ENCODE measurements around the gene USP6NL.

The USP6NL gene

DNA sequence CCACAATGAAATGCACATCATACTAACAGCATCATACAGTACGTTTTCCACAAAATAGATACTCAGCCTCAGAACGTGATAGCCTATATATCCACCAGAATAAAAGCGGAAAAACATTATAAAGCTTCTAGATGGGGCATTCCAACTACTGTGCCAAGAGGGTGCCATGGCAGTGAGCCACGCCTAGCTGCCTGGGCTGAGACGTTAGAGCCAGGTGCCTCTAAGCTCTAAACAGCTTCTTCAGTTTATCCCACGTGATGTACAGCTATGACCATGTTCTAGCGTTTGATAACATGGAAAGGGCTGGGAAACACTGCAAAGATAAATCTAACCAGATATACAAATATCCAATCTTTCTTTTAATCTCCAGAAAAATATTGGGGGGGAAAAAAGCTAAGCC is 17.8 kb downstream of the USP6NL start:
- no peak for DNase-seq (ENCODE audit: low read depth in 2 of 2)

DNA sequence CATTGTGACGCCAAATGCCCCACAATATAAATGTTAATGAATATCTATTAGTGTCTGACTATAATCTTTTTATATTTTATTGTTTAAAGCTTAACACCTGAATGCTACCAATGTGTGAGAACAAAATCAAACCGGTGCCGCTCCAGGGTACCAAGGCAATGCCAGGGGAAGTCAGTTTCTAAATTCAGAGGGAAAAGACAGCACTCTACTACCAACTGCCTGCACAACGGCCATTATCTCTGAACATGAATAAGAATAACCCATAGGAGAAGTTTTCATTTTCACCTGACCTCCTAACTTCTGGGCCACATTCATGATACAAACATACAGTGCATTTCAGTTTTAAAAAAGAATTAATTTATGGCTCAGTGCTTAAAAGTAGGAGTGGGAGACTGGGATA is 21.7 kb downstream of the USP6NL start:
- no peak for DNase-seq (ENCODE audit: low read depth in 2 of 2)

DNA sequence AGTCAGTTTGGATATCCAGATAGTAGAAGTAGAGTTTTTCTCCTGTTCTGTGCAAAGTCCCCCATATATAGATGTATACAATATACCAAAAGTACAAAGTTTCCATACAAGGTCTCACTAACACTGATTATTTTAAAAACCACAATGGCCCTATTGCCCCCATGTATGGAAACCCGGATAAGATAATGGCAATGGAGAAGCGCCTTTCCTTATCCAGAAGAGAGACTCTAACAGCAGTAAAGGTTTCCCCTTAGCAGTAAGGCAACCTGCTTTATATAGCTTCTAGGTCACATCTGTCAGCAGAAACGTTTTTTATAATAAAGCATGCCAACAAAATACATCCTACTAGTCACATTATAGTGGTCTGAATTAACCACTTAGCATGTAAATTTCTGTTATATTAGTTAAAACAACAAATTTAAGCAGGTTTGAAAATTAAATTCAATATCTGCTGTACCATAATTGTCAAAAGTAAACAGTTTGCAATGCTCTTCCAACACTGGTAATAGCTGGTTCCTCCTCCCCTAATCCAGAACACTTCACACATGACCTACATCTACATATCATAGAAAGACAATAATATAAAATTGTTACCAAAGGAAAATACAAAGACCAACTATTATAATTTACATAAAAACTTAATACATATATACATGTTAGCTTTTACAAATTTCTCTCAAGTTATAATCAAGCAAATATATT is 22.4 kb downstream of the USP6NL start:
- DNase-seq (ENCODE audit: low read depth in 2 of 2) = no peak

DNA sequence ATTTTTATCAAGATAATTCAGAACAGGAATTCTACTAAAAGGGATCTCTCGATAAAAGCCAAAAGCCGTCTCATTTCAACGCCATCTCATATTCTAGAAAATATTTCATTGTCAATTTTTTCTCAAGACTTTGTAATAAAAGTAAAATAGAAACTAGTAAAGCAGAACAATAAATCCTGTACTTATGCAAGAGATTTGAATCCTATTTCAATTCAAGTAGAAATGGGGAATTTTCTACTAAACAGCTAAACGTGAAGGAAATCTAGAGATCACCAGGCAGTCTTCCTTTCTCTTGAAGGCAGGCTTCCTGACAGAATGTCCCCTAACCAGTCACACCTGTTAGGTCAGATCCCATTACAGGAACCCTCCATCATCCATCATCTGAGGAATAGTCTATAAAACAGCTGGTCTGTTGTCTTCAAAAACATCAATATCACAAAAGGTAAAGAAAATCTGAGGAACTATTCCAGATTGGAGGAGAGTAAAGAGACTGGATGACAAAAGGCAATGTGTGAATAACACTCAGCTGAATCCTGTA is 23.7 kb downstream of the USP6NL start:
- DNase-seq (ENCODE audit: low read depth in 2 of 2) = no peak

DNA sequence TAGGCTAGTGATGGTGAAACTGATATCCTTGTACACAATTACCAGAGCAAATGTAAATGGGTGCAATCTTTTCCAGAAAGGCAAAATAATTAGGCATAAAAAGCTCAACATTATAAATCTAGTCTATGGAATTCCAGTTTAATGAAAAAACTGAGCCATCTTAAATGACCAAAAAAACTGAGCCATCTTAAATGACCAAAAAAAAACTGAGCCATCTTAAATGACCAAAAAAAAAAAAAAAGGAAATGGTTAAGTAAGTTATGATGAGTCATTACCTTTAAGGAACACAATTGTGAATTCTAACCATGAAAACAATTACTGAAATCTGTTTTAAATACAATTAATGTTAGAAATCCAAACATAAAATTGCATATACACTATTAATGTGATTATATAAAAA is 25.3 kb downstream of the USP6NL start:
- DNase-seq (ENCODE audit: low read depth in 2 of 2) = no peak

DNA sequence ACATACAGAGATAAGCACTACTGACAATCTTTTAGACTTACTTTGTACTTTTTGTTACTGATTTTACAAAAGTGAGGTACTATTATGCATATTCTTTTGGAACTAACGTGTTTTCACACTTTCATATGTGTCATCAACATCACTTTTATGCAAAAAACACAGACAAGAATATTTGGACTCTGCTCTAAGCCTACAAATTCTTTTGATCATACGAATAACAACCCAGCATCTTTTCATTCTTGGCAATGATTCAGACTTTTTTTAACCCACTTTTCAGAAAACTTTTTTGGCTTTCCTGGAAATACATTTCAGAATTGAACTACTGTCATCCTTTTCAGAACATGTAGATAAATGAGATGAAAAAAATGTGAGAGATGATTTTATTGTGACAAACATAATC is 30.2 kb downstream of the USP6NL start:
- no peak for DNase-seq (ENCODE audit: low read depth in 2 of 2)

DNA sequence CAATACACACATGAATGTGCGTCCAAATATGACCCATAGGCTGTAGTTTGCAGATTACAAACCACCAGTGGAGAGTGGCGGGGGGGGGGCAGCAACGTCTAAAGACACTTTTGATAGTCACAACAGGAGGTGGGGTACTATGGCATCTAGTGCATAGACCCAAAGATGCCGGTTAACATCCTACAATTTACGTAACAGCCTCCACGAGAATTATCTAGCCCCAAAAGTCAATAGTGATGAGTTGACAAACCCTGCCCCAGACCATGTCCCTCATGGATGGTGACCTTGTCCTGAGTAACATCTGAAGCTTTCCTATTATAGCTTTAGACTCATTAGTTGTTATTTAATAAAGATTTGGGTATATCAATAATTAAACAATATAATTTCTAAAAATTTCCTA is 31.6 kb downstream of the USP6NL start:
- no peak for DNase-seq (ENCODE audit: low read depth in 2 of 2)

DNA sequence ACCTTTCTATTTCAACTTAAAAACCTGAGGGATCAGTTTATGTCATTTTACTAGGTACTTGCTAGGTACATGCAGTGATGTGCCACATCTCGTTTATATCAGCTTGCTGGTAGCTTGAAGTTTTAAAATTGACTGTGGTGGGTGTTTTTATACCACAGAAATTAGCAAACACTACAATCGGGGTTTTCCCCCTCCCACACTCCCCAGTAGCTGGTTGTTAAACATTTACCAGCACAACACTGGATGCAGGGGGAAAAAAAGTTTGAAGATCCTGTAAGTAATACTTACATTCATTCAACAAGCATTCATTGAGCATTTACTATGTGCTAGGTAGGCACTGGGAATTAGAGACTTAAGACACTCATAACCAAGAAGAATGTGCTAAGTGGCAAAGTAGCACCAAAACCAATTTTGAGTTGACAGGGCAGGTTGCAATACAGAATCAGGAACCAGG is 32.6 kb downstream of the USP6NL start:
- DNase-seq (ENCODE audit: low read depth in 2 of 2) = no peak

DNA sequence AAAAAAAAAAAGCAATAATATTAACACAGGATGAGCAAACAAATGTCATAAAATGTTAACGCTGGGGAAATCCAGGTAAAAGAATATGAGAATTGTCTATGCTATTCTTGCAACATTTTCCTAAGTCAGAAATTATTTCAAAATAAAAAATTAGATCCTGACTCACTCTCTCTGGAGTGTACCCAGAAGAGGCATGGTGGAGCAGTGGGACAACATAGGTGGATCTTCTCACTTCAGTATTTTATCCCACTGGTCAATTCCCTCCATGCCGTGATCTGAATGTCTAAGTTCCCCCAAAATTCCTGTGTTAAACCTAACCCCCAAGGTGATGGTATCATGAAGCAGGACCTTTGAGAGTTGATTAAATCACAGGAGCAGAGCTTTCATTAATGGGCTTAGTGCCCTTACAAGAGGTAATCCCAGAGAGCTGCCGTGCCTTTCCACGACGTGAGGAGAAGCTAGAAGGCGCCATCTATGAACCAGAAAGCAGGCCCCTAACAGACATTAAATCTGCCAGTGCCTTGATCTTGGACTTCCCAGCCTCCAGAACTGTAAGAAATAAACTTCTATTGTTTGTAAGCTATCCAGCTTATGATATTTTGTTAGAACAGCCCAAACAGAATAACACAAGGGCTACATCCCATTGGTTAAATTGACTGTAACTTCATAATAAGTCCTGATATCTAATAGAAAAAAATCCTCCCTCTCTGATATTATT is 35.2 kb downstream of the USP6NL start:
- no peak for DNase-seq (ENCODE audit: low read depth in 2 of 2)

DNA sequence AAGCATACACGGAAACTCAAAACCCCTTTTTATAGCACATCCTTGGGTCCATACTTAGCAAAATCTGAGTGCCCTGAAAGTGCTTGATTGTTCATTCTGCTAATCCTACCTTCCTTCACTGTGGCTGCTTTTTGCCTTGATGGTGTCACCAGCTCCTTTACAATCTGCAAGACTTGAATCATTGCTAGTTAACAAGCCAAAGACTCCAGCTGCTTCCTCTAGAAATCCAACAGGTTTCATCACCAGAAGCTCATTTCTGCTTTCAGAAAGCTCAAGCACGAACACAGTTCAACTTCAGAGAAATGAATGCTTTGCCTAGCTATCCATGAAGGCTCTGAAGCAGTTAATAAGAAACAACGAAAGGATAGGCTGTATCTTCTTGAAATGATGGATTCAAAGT is 38.0 kb downstream of the USP6NL start:
- DNase-seq (ENCODE audit: low read depth in 2 of 2) = peak in 1 of 2 experiments; percentile 13

DNA sequence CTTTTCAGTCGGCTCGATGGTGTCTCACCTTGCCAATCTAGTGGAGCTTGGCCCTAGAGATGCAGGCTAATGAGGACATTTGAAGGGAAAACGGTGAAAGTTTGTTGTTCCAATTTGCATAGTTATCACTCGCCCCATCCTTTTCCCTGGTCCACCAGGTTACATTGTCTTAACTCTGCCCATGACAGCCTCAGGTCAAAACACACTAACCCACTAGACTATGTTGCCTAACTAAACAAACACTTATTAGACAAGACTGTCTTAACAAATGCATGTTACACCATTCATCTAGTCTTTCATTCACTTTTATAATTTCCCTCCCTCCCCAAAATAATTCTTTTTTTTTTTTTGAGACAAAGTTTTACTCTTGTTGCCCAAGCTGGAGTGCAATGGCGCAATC is 40.7 kb downstream of the USP6NL start:
- DNase-seq (ENCODE audit: low read depth in 2 of 2) = no peak

DNA sequence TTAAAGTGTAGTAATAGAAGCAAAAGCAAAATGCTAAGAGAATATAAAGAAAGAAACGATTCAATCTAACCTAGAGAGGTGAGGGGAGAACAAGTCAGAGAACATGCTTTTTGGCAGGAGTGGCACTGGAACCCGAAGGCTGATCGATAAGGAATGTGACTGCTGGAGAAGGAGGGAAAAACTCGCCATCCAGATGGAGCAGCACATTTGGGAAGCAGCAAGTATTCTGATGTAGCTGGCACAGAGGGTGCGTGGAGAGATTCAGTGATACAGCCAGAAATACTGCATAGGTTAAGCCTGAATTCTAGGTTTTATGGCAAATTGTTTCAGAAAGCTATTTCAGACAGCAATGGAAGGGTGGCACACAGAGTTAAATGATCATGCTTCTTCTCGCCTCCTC is 42.0 kb downstream of the USP6NL start:
- DNase-seq (ENCODE audit: low read depth in 2 of 2) = no peak

DNA sequence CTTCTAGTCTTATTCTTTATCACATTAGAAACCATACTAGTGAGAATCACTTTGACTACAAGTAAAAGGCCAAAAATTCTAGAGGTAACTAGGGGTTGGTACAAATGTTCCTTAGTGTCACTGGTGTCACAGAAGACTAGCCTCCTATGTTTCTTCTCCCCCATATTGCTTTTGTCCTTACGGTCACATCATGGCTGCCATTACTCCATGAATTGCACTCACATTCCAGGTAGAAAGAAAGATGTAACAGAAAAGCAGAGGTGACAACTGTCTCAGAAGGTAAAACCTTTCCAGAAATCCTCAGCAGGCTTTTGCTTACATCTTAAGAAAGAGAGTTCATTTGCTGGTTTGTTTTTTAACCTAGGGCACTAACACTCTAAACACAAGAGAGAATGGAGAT is 42.9 kb downstream of the USP6NL start:
- no peak for DNase-seq (ENCODE audit: low read depth in 2 of 2)

DNA sequence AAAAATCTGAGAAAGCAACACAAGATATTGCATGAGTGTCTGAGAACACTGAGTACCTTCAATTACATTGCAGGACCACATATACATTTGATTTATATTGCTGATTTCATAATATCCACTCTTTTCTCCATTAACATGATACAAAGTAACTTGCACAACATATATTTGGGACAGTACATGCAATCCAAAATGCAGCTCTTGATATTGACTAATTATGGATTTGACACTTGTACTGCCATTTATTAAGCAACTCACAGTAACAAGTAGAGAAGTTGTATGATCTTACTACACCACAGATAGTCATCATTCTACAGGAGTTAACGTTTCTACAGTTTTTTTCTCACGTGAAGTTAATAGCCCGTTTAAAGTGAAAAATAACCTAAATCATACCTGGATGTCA is 46.7 kb downstream of the USP6NL start:
- no peak for DNase-seq (ENCODE audit: low read depth in 2 of 2)

DNA sequence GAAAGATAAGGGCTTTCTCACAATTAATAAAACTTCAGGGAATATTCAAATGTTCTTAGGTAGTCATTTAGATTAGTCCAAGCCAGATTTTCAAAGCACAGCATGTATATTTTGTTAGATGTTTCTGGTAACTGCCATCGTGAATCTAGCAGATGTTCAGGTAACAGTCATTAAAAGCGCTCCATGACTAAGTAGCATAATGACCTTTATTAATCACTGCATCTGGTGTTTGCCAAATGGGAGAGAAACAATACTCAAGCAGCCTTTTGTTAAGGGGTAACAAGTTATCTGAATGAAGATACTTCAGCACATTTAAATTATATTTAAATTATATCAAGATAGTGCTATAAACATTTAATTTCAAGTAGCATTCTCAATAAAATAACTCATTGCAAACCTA is 47.5 kb downstream of the USP6NL start:
- no peak for DNase-seq (ENCODE audit: low read depth in 2 of 2)

DNA sequence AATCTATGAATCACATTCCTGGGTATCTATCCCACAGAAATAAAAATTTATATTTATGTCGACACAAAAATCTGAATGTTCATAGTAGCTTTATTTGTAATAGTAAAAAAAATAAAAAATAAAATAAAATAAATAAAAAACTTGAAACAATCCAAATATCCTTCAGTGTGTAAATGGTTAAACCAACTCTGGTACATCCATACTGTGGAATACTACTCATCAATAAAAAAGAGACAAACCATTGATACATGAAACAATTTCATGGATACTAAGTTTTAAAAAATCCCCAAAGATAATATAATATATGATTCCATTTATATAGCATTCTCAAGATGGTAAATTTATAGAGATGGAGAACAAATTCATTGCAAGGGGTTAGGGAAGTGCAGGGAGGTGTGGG is 48.6 kb downstream of the USP6NL start:
- DNase-seq (ENCODE audit: low read depth in 2 of 2) = no peak

DNA sequence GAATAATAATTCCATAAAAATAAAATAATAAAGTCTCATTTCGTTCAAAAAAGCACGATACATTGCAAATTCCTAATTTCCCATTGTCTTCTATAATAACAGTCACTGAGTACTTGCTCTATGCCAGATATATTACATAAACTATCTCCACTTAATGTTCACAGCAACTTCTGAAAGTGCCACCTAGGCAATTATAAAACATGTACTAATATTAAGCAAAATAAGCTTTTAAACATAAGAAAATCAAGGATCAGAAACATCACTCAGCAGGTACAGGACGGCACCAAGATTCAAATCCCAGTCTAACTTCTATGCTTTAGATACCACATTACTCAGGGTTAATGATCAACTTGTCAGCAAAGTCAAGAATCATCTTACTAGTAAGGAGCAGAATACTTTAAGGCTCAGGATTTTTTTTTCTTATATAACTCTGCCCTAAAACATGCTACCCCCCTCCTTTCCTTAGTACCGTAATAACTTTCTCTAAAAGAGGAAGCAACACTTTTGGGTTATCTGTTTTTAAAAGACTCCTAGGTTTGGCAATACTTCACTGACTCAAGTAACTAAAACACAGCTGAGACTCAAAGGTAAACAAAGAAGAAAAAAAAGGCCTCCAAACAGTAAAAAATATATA is 51.3 kb downstream of the USP6NL start:
- no peak for DNase-seq (ENCODE audit: low read depth in 2 of 2)

DNA sequence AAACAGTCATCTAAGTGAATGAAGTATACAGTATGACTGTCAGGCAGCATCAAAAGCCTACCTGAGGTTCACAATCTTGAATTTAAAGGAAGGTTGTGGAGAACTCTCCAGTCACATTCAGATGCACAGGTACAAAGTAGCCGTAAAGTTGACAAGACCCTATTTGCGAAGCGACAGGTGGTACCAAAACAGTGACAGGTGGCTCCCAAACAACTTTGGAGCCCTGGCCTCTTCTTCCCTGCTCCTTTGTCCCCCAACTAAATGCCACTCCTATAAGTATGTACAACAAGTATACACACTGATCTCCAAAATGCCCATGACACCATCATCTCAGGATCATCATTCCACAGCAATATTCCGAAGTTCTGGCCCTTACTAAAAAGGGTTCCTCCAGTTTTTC is 53.5 kb downstream of the USP6NL start:
- no peak for DNase-seq (ENCODE audit: low read depth in 2 of 2)

DNA sequence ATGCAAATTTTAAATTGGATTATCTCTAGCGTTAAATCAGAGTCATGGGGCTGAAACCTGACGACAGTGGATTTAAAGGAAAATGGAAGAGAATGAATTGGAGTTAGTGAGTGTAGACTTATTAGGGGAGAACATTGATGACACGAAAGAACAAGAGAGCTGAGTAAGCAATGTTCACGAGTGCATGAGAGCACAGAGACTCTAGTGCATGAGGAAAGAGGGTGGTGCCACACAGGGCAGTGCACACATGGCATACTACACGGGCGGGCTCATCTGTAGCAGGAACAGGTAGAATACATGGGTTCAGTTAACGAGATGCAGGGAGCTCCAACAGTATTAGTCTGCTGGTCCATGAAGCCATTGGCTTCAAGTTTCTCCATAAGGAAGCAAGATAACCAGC is 53.9 kb downstream of the USP6NL start:
- no peak for DNase-seq (ENCODE audit: low read depth in 2 of 2)

DNA sequence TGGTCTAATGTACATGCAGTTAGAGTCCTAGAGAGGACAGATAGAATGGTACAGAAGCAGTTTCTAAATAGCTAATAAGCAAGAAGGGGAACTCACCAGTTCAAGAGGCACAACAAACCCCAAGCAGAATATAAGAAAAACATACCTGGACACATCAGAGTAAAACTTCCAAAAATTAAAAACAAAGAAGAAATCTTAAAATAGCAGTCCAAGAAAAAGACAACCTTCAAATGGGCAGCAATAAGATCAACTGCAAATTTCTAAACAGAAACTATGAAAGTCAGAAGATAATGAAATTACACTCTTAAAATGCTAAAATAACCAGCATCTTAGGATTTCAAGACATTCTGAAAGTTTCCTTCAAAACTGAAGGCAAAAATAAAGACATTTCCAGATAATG is 55.9 kb downstream of the USP6NL start:
- no peak for DNase-seq (ENCODE audit: low read depth in 2 of 2)

DNA sequence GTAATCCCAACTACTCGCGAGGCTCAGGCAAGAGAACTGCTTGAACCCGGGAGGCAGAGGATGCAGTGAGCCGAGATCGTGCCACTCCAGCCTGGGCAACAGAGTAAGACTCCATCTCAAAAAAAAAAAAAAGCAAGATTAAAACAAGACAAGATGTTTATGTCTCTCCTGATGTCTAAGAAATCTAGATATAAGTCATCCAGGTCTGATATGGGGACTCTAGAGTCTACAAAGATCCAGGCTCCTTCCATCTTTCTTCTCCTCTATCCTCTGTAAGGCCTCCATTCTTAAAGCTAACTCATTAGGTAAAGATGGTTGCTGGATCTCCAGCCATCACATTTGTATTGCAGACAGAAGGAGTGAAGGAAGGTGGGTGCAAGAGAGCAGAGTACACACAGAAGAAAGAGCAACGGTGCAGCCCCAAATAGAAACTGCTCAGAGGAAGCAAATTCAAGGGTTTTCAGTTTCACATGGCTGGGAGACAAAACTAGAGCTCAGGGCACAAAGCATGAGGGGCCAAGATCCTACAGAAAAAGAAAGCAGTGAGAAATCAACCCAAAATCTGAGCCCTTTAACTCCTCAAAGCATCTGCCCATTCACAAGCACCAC is 57.6 kb downstream of the USP6NL start:
- DNase-seq (ENCODE audit: low read depth in 2 of 2) = no peak

DNA sequence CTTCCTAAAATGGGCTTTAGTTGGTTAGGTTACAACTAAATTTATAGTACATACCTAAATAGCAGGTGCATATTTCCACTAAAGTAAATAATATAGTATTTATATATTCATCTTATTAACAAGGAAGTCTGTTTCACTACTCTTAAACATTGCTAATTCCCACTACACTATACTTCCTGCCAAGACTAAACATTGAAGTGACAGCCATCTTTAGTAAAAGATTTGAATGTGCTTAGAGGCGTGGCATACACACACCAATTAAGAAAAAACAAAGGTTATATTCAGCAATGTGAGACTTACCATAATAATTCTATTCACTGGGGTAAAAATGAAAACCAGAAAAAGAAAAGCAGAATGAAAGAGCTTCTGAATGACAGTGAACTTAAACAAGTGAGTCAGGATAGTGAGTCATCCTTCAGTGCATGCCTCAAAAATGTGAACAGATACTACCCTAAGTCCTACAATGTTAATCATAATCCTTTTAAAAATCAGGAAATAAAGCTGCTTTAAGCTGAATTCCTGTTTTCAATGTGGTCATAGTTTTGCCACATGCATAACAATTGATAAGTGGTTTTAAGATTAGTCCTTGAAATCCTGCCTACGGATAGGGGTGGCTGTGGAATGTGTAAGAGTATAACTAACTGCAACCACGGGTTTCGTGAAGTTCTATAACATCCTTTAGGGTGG is 59.4 kb downstream of the USP6NL start:
- peak; percentile 75 to 77 for DNase-seq (ENCODE audit: low read depth in 2 of 2)
